Coronary artery (tissue), 2 donors: ENCODE measurements around the gene SHROOM3.
A peak's percentile ranks its signal among the peaks of the same experiment; 100 is the strongest.

Experiments used
- DNase-seq: peaks from one replicate; pipeline ENCODE4 v3.0.0-alpha.2; 2017; ENCODE audit warnings: low spot score
- H3K27ac ChIP-seq, 2 donors: fragments of 200-600 bp; sonication (generic); one replicate each; pipeline ENCODE4 v1.5.1; 2016 to 2019
- H3K4me3 ChIP-seq: fragments of 200-600 bp; sonication (generic); 2 replicates; pipeline ENCODE4 v1.5.1; 2016; ENCODE audit warnings: mild to moderate bottlenecking, moderate library complexity
- TF ChIP-seq, protein P1 (sequence below): fragments of 200-600 bp; sonication (generic); IDR thresholded peaks from one replicate; pipeline ENCODE4 v1.5.1; 2019; ENCODE audit warnings: antibody characterized with exemption

The SHROOM3 gene

DNA sequence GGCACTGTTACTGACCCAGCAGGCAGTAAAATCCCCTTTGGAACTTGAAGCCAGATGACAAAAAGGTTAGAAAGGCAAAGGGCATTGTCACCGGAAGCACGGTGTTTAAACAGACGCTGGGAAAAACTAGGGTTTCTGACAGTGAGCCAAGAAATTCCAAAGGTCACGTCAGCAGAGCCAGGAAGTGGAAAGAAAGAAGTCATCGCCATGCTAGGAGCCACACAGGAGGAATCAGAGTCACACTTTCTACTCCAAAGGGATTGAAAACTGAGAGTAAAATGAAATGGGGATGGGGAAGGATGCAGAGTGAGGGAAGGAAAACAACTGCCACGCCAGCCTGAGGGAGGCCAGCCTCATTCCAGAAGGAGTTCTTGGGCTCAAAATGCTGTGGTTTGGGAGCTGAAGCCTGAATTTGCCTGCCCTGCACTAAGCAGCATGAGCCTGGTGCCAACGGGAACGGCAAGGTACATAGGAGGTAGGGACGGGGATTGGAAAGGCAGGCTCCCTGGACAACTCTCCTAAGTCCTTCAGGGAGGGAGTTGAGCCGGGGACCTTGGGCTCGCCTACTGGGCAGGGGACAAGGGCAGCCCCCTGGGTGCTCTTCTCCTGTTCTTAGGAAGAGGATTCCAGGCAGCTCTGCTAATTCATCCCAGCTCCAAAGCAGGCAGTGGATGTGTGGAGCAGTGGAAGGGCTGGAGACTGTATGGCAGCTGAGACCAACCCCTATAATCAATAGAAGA lies 396.1 kb downstream of the SHROOM3 start:
- DNase-seq = peak; percentile 72
- TF ChIP-seq, protein P1, sequence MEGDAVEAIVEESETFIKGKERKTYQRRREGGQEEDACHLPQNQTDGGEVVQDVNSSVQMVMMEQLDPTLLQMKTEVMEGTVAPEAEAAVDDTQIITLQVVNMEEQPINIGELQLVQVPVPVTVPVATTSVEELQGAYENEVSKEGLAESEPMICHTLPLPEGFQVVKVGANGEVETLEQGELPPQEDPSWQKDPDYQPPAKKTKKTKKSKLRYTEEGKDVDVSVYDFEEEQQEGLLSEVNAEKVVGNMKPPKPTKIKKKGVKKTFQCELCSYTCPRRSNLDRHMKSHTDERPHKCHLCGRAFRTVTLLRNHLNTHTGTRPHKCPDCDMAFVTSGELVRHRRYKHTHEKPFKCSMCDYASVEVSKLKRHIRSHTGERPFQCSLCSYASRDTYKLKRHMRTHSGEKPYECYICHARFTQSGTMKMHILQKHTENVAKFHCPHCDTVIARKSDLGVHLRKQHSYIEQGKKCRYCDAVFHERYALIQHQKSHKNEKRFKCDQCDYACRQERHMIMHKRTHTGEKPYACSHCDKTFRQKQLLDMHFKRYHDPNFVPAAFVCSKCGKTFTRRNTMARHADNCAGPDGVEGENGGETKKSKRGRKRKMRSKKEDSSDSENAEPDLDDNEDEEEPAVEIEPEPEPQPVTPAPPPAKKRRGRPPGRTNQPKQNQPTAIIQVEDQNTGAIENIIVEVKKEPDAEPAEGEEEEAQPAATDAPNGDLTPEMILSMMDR = no peak
- Histone ChIP-seq H3K27ac (peak overlapping the region; percentile 75 to 86), H3K4me3 (peak overlapping the region; percentile 23)

DNA sequence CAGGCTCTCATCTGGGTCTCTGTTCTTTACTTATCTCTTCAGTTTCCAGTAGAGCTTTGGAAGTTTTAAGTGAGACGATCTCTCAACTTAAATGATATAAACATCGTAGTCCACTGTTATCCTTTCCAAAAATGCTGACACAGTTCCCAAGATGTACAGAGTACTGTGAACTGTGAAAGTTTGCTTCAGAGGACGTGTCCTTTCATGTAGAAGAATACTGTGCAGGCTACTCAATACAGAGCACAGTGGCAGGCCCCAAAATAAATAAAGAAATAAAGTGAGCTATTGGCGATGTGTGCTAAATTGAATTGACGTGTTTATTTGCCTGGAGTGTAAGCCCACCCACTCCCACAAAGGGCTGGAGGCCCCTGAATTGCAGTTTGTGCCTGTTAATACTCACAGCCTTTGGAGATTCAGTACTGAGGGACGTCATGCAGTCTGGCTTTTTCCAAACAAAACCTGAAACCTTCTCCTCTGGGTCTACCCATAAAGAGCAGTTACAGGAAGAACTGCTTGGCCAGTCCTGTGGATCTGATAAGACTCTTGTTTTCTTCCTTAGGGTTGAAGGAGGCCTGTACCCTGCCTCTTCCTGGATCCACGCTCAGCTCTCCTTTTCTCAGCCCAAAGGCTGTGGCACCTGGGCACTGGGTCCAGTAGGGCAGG lies 396.8 kb downstream of the SHROOM3 start:
- TF ChIP-seq, protein P1 = no peak
- peak overlapping the region; percentile 75 to 86 for H3K27ac ChIP-seq
- H3K4me3 ChIP-seq = no peak overlapping the region
- no peak for DNase-seq
